ENCODE data around the gene SCAF11.

Gene SCAF11

GRCh38 chr12:45913631-45914030 lies 76.7 kb downstream of the SCAF11 start:
- no peak for DNase-seq (ENCODE audit: low spot score)

DNA sequence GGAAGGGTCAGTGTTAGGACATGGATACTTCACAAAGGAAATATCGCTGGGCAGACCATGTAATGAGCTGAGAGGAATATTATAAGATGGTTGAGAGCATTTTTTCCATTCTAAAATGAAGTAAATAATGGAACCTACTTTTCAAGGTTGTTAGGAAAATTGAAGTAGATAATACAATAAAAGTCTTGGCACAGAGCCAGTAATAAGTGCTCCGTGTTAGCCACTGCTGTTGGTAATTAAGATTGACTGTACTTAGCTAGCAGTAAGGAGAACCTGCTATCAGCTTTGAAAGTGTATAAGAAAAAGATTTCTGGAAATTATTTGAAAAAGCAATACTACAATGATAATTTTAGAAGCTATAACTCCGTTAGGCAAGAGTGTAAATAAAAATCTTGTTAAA lies 77.6 kb downstream of the SCAF11 start:
- no peak for DNase-seq (ENCODE audit: low spot score)

GRCh38 chr12:45909041-45909713 lies 81.2 kb downstream of the SCAF11 start:
- DNase-seq (ENCODE audit: low spot score): no peak

DNA sequence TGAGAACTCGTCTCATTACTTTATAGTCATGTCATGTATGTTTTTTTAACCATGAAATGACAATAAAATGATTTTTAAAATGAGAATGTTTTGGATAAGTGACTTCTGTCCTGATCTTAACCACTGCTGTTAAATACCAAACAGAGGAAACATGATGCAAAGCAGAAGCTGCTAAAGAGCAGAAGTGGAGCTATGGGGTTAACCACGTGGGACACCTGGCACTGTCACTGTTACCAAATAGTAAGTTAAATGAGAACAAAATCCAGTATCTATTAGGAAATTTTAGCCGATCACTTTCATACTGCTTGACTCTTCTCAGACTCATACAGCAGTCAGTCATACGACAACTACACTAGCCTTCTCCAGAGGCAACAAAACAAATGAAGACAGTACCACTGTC lies 82.4 kb downstream of the SCAF11 start:
- no peak for DNase-seq (ENCODE audit: low spot score)

GRCh38 chr12:45898094-45898493 lies 92.3 kb downstream of the SCAF11 start:
- DNase-seq (ENCODE audit: low spot score): no peak

- DNase-seq (ENCODE audit: low spot score): no peak
These were observed 94.4 kb downstream of the SCAF11 start for GRCh38 chr12:45895961-45896360.

DNA sequence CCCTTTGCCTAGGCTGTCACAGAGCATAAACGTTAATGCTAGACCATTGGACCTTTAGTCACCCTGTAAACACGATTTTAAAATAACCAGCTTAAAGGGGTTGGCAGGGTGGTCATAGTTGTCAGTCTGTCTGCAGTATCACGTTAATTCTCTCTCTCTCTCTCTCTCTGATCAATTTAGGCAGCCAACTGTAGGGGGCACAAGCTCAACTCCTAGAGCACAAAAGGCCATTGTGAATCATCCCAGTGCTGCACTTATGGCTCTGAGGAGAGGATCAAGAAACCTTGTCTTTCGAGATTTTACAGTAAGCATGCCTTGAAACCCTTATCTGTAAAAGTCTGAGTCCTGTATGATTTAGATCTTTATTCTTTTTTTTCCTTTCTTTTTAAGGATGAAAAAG lies 97.1 kb downstream of the SCAF11 start:
- no peak for DNase-seq (ENCODE audit: low spot score)

- no peak for DNase-seq (ENCODE audit: low spot score)
These were observed 100.1 kb downstream of the SCAF11 start for GRCh38 chr12:45890276-45890675.

GRCh38 chr12:45887544-45887943 lies 102.8 kb downstream of the SCAF11 start:
- DNase-seq (ENCODE audit: low spot score): no peak

DNA sequence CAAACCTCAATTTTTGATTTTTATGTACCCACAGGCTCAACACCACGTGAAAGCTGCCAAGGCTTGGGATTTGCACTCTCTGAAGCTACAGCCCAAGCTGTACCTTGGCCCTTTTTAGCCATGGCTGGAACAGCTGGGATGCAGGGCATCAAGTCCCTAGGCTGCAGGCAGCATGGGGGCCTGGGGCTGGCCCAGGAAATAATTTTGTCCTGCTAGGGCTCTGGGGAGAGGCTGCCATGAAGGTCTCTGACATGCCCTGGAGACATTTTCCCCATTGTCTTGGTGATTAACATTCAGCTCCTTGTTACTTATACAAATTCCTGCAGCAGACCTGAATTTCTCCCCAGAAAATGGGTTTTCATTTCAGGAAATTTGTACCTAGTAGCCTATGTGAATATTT lies 103.7 kb downstream of the SCAF11 start:
- DNase-seq (ENCODE audit: low spot score): no peak

DNA sequence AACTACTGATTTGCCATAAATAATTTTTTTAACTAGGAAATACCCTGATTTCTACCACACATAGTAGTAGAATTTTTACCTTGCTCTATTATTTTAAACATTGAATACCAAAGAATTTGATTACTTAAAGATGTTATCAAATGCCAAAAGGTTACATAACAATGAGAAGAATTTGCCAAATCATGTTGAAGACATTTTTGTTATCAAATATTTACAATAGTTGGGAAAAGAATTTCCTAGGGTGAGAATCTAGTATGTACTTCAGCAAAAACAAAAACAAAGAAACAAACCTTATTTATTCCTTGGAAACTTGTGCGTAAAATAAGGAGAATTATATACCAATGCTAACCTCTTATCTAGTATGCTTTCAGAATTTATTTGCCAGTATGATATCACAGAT lies 107.2 kb downstream of the SCAF11 start:
- DNase-seq (ENCODE audit: low spot score): no peak

DNA sequence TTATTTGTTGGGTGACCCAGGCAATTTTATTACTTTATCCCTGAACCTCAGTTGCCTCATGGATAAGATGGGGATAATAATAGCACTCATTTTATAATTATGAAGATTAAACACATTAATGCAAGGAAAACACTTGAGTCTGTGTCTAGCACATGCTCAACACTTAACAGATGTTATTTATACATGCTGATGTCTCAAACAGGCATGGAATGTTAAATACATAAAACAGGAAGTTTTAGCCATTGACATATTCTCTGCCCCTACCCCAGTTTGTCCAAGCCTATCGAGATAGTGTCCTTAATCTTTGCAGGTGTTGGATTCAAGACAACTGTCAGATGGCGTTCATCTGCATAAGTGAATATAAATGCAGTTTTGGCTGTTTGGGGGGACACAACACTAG lies 109.8 kb downstream of the SCAF11 start:
- DNase-seq (ENCODE audit: low spot score): no peak

GRCh38 chr12:45879363-45879895 lies 110.9 kb downstream of the SCAF11 start:
- no peak for DNase-seq (ENCODE audit: low spot score)

GRCh38 chr12:45878630-45879255 lies 111.6 kb downstream of the SCAF11 start:
- peak; percentile 47 for DNase-seq (ENCODE audit: low spot score)

DNA sequence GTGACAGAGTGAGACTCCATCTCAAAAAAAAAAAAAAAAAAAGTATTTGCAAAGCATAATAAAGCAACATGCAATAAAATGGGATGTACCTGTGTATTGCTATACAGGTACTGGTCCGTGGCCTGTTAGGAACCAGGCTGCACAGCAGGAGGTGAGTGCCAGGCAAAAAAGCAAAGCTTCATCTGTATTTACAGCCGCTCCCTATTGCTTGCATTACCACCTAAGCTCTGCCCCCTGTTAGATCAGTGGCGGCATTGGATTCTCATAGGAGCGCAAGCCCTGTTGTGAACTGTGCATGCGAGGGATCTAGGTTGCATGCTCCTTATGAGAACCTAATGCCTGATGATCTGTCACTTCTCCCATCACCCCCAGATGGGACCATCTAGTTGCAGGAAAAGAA lies 113.3 kb downstream of the SCAF11 start:
- DNase-seq (ENCODE audit: low spot score): no peak

DNA sequence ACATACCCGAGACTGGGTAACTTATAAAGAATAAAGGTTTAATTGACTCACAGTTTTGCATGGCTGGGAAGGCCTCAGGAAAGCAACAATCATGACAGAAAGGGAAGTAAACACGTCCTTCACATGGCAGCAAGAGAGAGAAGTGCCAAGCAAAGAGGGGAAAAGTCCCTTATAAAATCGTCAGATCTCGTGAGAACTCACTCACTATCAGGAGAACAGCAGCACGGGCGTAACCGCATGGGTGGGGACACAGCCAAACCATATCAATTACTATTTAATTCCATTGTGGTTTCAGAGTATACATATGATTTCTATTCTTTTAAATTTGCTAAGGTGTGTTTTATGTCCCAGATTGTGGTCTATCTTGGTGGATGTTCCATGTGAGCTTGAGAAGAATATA lies 117.9 kb downstream of the SCAF11 start:
- DNase-seq (ENCODE audit: low spot score): no peak

All from CD4-positive, alpha-beta T cell treated with Interleukin-2 at 100 ng/mL for 4 hours (primary cell).